Glutamatergic neuron (in vitro differentiated cells): ENCODE results near the gene FSD1. TPM values are rescaled to one million over a fixed set of nuclear protein-coding genes. Genes with fewer than 3 reads are reported as not detected.

Experiments used
- DNase-seq: peaks from one replicate; pipeline ENCODE4 v3.0.0; 2022
- H3K27ac Mint-ChIP-seq: one replicate; pipeline ENCODE4 v1.8.0; 2020; ENCODE audit warnings: mild to moderate bottlenecking, mixed read lengths, inconsistent platforms; ENCODE audit not compliant: unreplicated experiment
- H3K27me3 Mint-ChIP-seq: one replicate; pipeline ENCODE4 v1.8.0; 2020; ENCODE audit warnings: mild to moderate bottlenecking, moderate library complexity, mixed read lengths, inconsistent platforms; ENCODE audit not compliant: unreplicated experiment
- H3K36me3 Mint-ChIP-seq: one replicate; pipeline ENCODE4 v1.8.0; 2020; ENCODE audit warnings: mild to moderate bottlenecking, mixed read lengths, inconsistent platforms; ENCODE audit not compliant: unreplicated experiment
- H3K4me1 Mint-ChIP-seq: one replicate; pipeline ENCODE4 v1.8.0; 2020; ENCODE audit warnings: mild to moderate bottlenecking, low read depth, mixed read lengths, inconsistent platforms; ENCODE audit not compliant: unreplicated experiment
- H3K4me3 Mint-ChIP-seq: one replicate; pipeline ENCODE4 v1.8.0; 2020; ENCODE audit warnings: mild to moderate bottlenecking, mixed read lengths, inconsistent platforms; ENCODE audit not compliant: unreplicated experiment
- H3K9me3 Mint-ChIP-seq: one replicate; pipeline ENCODE4 v1.8.0; 2020; ENCODE audit warnings: mild to moderate bottlenecking, moderate library complexity, mixed read lengths, inconsistent platforms; ENCODE audit not compliant: unreplicated experiment
- CTCF ChIP-seq: fragments of 200-600 bp; sonication (generic); IDR thresholded peaks from one replicate; pipeline ENCODE4 v1.5.0; 2021; ENCODE audit not compliant: partially characterized antibody, unreplicated experiment
- total RNA-seq: library from RNA; stranded (reverse); fragmentation: NEBNext Ultra II Directional; extraction: Animal tissue kit (Norgen Biotek cat#: 25700); gene quantifications from one replicate; pipeline ENCODE4 v1.2.1, GENCODE V29; 2021; ENCODE audit not compliant: unreplicated experiment

The FSD1 gene
- total RNA-seq, 1 donor from 2014 or later: 156 TPM

GRCh38 chr19:4371247-4372164 lies 67.1 kb downstream of the FSD1 start:
- H3K27me3 Mint-ChIP-seq: peaks cover 26% of the 10 kb centered on the region
- H3K27ac Mint-ChIP-seq: no peak overlapping the region
- H3K36me3 Mint-ChIP-seq: no peaks in the 10 kb centered on the region
- no peak for TF ChIP-seq CTCF
- peaks cover 10% of the 10 kb centered on the region for H3K9me3 Mint-ChIP-seq
- peaks cover 31% of the 10 kb centered on the region for H3K4me1 Mint-ChIP-seq
- DNase-seq: no peak
- H3K4me3 Mint-ChIP-seq: no peak overlapping the region

- H3K27me3 Mint-ChIP-seq: peaks cover 23% of the 10 kb centered on the region
- H3K27ac Mint-ChIP-seq: no peak overlapping the region
- DNase-seq: no peak
- no peak for TF ChIP-seq CTCF
- H3K36me3 Mint-ChIP-seq: no peaks in the 10 kb centered on the region
- H3K4me3 Mint-ChIP-seq: no peak overlapping the region
- peaks cover 35% of the 10 kb centered on the region for H3K4me1 Mint-ChIP-seq
- peaks cover 8% of the 10 kb centered on the region for H3K9me3 Mint-ChIP-seq
These were observed 68.0 kb downstream of the FSD1 start for GRCh38 chr19:4372165-4373012.

DNA sequence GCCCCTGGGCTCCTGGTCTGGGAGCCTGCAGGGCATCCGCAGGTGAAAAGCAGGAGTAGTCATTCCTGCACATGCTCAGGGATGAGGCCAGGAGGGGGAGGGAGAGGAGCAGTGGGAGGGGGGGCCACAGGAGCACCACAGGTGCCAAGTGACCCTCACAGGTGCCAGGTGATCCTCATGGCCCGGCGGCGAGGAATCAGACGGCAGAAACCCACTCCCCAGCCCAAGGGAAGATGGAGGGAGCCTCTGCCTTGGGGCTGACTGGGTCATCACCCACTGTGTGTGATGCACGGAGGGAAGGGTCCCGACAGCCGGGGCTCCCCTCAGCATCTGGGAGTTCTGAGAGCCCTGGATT lies 68.6 kb downstream of the FSD1 start:
- H3K9me3 Mint-ChIP-seq: peaks cover 5% of the 10 kb centered on the region
- no peak for DNase-seq
- H3K27ac Mint-ChIP-seq: no peak overlapping the region
- peaks cover 30% of the 10 kb centered on the region for H3K4me1 Mint-ChIP-seq
- H3K27me3 Mint-ChIP-seq: peaks cover 21% of the 10 kb centered on the region
- no peak overlapping the region for H3K4me3 Mint-ChIP-seq
- H3K36me3 Mint-ChIP-seq: no peaks in the 10 kb centered on the region
- TF ChIP-seq CTCF: no peak

Other genes with a start within 250 kb of the FSD1 start
- gene ZBTB7A, start 237.7 kb upstream of the FSD1 start, total RNA-seq: 21.8 TPM
- gene MAP2K2, start 180.5 kb upstream of the FSD1 start, total RNA-seq: 148 TPM
- not detected for gene CREB3L3, start 151.0 kb upstream of the FSD1 start, total RNA-seq
- gene SIRT6, start 122.0 kb upstream of the FSD1 start, total RNA-seq: 48.3 TPM
- gene ANKRD24, start 121.9 kb upstream of the FSD1 start, total RNA-seq: 6.1 TPM
- not detected for gene EBI3, start 75.1 kb upstream of the FSD1 start, total RNA-seq
- gene YJU2, start 57.5 kb upstream of the FSD1 start, total RNA-seq: 18.7 TPM
- gene SHD, start 25.3 kb upstream of the FSD1 start, total RNA-seq: 254 TPM
- not detected for gene TMIGD2, start 2.2 kb upstream of the FSD1 start, total RNA-seq
- gene STAP2, start 34.2 kb downstream of the FSD1 start, total RNA-seq: 18.1 TPM
- 56.7 TPM for gene MPND, start 39.0 kb downstream of the FSD1 start, total RNA-seq
- 56.3 TPM for gene SH3GL1, start 95.9 kb downstream of the FSD1 start, total RNA-seq
- 20.5 TPM for gene CHAF1A, start 98.0 kb downstream of the FSD1 start, total RNA-seq
- gene UBXN6, start 153.2 kb downstream of the FSD1 start, total RNA-seq: 47.9 TPM
- 118 TPM for gene HDGFL2, start 167.7 kb downstream of the FSD1 start, total RNA-seq
- gene PLIN4, start 213.9 kb downstream of the FSD1 start, total RNA-seq: 0.27 TPM
- gene PLIN5, start 230.6 kb downstream of the FSD1 start, total RNA-seq: 0.54 TPM
- gene LRG1, start 235.4 kb downstream of the FSD1 start, total RNA-seq: 1.0 TPM